ENCODE data around the gene IL1B. TPM values are rescaled to one million over a fixed set of nuclear protein-coding genes. Genes with fewer than 3 reads are reported as not detected.

The IL1B gene
- total and polyA plus RNA-seq, 2 of the 8 experiments (the other 6 are each of a cell fraction or from before 2014, with no cell fraction given) = not detected

GRCh38 chr2:112835536-112836162 lies 930 bp downstream of the IL1B start:
- Histone ChIP-seq H3K9me3 (ENCODE audit: insufficient read depth in 2 of 2, low read depth in 1 of 2, low read length in 1 of 2) (no peaks in the 10 kb centered on the region), H3K4ac (replicated peaks; ENCODE audit: insufficient read length, low read depth, low read length) (no peak overlapping the region), H2BK120ac (replicated peaks; ENCODE audit: low read depth, low read length) (no peak overlapping the region), H2AK5ac (ENCODE audit: low read depth, low read length) (no peak overlapping the region), H2BK5ac (ENCODE audit: low read depth, low read length) (no peak overlapping the region), H3K27ac (ENCODE audit: low read depth, low read length) (no peak overlapping the region), H3K56ac (replicated peaks; ENCODE audit: insufficient read length, low read depth, low read length) (no peak overlapping the region), H2BK20ac (ENCODE audit: low read length) (no peak overlapping the region), H3K36me3 (ENCODE audit: control insufficient read depth in 2 of 4, insufficient read depth in 4 of 4, low read length in 3 of 4) (no peaks in the 10 kb centered on the region), H3K4me1 (replicated peaks in 1 of 4; ENCODE audit: control insufficient read depth in 3 of 4, insufficient read depth in 4 of 4, low read length in 3 of 4) (peaks cover 0 to 4% (median 3%) of the 10 kb centered on the region in 4 experiments; a peak in 2 of 7 replicates), H2BK15ac (ENCODE audit: low read length) (no peak overlapping the region), H4K91ac (replicated peaks; ENCODE audit: insufficient read length, low read length) (no peak overlapping the region), H3K9ac (replicated peaks in 1 of 4; ENCODE audit: extremely low read depth in 1 of 4, low read depth in 3 of 4, low read length in 3 of 4) (no peak overlapping the region), H3K4me3 (ENCODE audit: extremely low read depth in 1 of 4, insufficient read depth in 2 of 4, low read depth in 3 of 4, low read length in 4 of 4) (no peak overlapping the region), H3K79me2 (ENCODE audit: control insufficient read depth in 1 of 2, insufficient read depth in 2 of 2, low read length in 2 of 2) (no peaks in the 10 kb centered on the region), H4K8ac (ENCODE audit: extremely low read depth, insufficient read depth, low read length) (no peak overlapping the region), H2AFZ (ENCODE audit: low read length) (no peak overlapping the region), H4K5ac (ENCODE audit: insufficient read length, low read depth, low read length) (no peak overlapping the region), H3K18ac (ENCODE audit: extremely low read depth, low read length) (no peak overlapping the region), H3K23ac (ENCODE audit: insufficient read length) (no peak overlapping the region), H3K79me1 (ENCODE audit: low read depth, low read length) (no peaks in the 10 kb centered on the region), H3K14ac (ENCODE audit: insufficient read length) (no peak overlapping the region), H3K23me2 (ENCODE audit: low read depth, low read length) (no peaks in the 10 kb centered on the region), H4K20me1 (replicated peaks in 1 of 2; ENCODE audit: control insufficient read depth in 1 of 2, insufficient read depth in 2 of 2, low read length in 2 of 2) (no peaks in the 10 kb centered on the region), H3K4me2 (ENCODE audit: insufficient read depth in 1 of 2, low read depth in 2 of 2, low read length in 2 of 2) (no peak overlapping the region), H3K27me3 (replicated peaks in 1 of 4; ENCODE audit: control insufficient read depth in 3 of 4, extremely low read depth in 1 of 4, insufficient read depth in 3 of 4, low read length in 3 of 4) (no peaks in the 10 kb centered on the region), H2BK12ac (ENCODE audit: low read depth, low read length) (no peak overlapping the region)
- FAIRE-seq (no peak), DNase-seq (ENCODE audit: low read depth in 1 of 2, low spot score in 2 of 2) (no peak)
- 93% methylated on average over 1 of the region's 1 CpG; no CpG with 5 or more reads in 1 of the 2 experiments for WGBS, 2 experiments (ENCODE audit: extremely low coverage in 1 of 2, insufficient coverage in 1 of 2, insufficient read length in 1 of 2, insufficient replicate concordance in 2 of 2, low coverage in 1 of 2, low lambda C conversion rate in 2 of 2, missing lambda C conversion rate in 1 of 2)
- CTCF ChIA-PET (ENCODE audit: partially characterized antibody) = interaction anchor here (0.9 to 2.7 kb wide), 5 partner anchors 21 to 124 kb away, joined by 3 to 14 read pairs (median 4); no protein-coding TSS in a partner anchor
- POLR2A ChIA-PET (ENCODE audit: partially characterized antibody) = interaction anchor here (1.5 kb wide), 1 partner anchor 13 kb away, joined by 3 read pairs; no protein-coding TSS in a partner anchor
- TF ChIP-seq SRF (IDR thresholded peaks at IDR 0.05; ENCODE audit: low read depth, low read length) = no peak
- no peak for TF ChIP-seq MAFK (IDR thresholded peaks at IDR 0.05; ENCODE audit: low read depth, low read length)
- no peak for TF ChIP-seq NANOG (IDR thresholded peaks at IDR 0.05; ENCODE audit: insufficient read depth, low read depth, low read length, poor library complexity, severe bottlenecking)
- TF ChIP-seq EGR1 (IDR thresholded peaks at IDR 0.05; ENCODE audit: borderline replicate concordance, low read depth, low read length) = no peak
- no peak for TF ChIP-seq SUZ12 (IDR thresholded peaks at IDR 0.05; ENCODE audit: low read length)
- no peak for TF ChIP-seq HDAC2 (IDR thresholded peaks at IDR 0.05; ENCODE audit: borderline replicate concordance in 1 of 2, low read depth in 2 of 2, low read length in 2 of 2)
- no peak for TF ChIP-seq SIRT6 (IDR thresholded peaks at IDR 0.05; ENCODE audit: low read length)
- TF ChIP-seq YY1 (IDR thresholded peaks at IDR 0.05; ENCODE audit: low read depth, low read length) = no peak

Measured in H1 (cell line).